Naive thymus-derived CD8-positive, alpha-beta T cell (primary cell): ENCODE measurements around the gene LAMA5. TPM values are rescaled to one million over a fixed set of nuclear protein-coding genes. Genes with fewer than 3 reads are reported as not detected.
A peak's percentile ranks its signal among the peaks of the same experiment; 100 is the strongest.

Experiments
- ATAC-seq, 2 donors: fragments of 150-1000 bp; cut with Tn5 transposase in 1 of 2; sonication (Bioruptor Pico), chemical (Tn5 transposase) in 1 of 2; 1 replicate in 1 of 2; 2 replicates in 1 of 2; pipeline ENCODE4 v1.10.0; 2021; ENCODE audit warnings: mild to moderate bottlenecking in 2 of 2, moderate library complexity in 2 of 2
- POLR2A ChIA-PET: fragments of 350-600 bp; sonication (Branson Sonifier 250); formaldehyde crosslinking; loops from one replicate; lab custom pipeline; 2021; ENCODE audit warnings: antibody characterized with exemption; lab: Charles Lee
- DNase-seq, 10 donors: peaks; one replicate each; pipeline versions ENCODE4 v3.0.0 to v3.0.0-alpha.2; 2020 to 2022
- H3K27ac Mint-ChIP-seq, 10 donors: one replicate each; pipeline ENCODE4 v1.8.0; 2020 to 2022; ENCODE audit warnings: mild to moderate bottlenecking in 10 of 10, mixed read lengths in 10 of 10, moderate library complexity in 4 of 10, inconsistent platforms in 1 of 10
- H3K27me3 Mint-ChIP-seq, 5 donors: one replicate each; pipeline ENCODE4 v1.8.0; 2021 to 2022; ENCODE audit warnings: mixed read lengths in 5 of 5
- H3K36me3 Mint-ChIP-seq, 3 donors: one replicate each; pipeline ENCODE4 v1.8.0; 2020 to 2022; ENCODE audit warnings: mixed read lengths in 3 of 3, mild to moderate bottlenecking in 2 of 3, inconsistent platforms in 1 of 3
- H3K4me1 Mint-ChIP-seq, 4 donors: one replicate each; pipeline ENCODE4 v1.8.0; 2021 to 2022; ENCODE audit warnings: mixed read lengths in 4 of 4
- H3K4me3 Mint-ChIP-seq, 10 donors: one replicate each; pipeline ENCODE4 v1.8.0; 2020 to 2022; ENCODE audit warnings: mild to moderate bottlenecking in 10 of 10, mixed read lengths in 10 of 10, moderate library complexity in 6 of 10, inconsistent platforms in 1 of 10
- H3K9me3 Mint-ChIP-seq, 9 donors: one replicate each; pipeline ENCODE4 v1.8.0; 2020 to 2022; ENCODE audit warnings: mixed read lengths in 9 of 9, mild to moderate bottlenecking in 3 of 9, inconsistent platforms in 1 of 9, moderate library complexity in 1 of 9
- polyA plus RNA-seq, 3 donors: library from polyadenylated mRNA; unstranded; fragments of 300-500 nt; fragmentation: Illumina TruSeq; gene quantifications; one replicate each; pipeline ENCODE4 v1.2.3, GENCODE V29; 2021
- total RNA-seq, 8 experiments: library from RNA in 2 of 8; stranded (reverse) in 2 of 8; gene quantifications; one replicate each; pipeline ENCODE4 v1.2.3 and lab custom pipeline; 2021 to 2026

LAMA5 gene
- total and polyA plus RNA-seq, 5 experiments from 2014 or later: 0.27 to 4.0 (median 2.5) TPM; not detected in 2

DNA sequence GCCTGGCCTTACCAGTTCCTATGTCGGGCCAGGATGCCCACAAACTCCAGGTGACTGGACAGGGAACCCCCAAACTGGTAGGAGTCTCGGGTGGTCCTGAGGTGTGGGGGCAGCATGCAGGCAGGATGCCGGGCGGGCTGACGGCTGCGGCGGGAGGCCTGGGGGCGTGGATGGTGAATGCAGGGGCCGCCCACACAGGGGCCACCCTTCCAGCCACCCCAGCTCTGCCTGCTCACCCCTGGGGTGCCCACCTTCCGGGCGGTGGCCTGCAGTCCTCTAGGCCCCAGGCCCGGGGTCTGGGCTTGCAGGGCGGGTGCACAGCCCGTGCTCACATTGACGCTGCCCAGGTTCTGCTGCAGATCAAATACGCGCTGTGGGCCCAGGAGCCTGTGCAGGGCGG, 56.0 kb downstream of the LAMA5 start:
- POLR2A ChIA-PET: no interaction called here
- ATAC-seq (no peak), DNase-seq (no peak)
- peaks cover 0 to 29% (median 2%) of the 10 kb centered on the region in 3 donors for H3K36me3 Mint-ChIP-seq
- no peak overlapping the region for H3K27ac Mint-ChIP-seq
- H3K4me1 Mint-ChIP-seq: peaks cover 0 to 2% (median under 1%) of the 10 kb centered on the region in 4 donors
- no peak overlapping the region for H3K4me3 Mint-ChIP-seq
- H3K9me3 Mint-ChIP-seq: no peaks in the 10 kb centered on the region
- no peaks in the 10 kb centered on the region for H3K27me3 Mint-ChIP-seq

DNA sequence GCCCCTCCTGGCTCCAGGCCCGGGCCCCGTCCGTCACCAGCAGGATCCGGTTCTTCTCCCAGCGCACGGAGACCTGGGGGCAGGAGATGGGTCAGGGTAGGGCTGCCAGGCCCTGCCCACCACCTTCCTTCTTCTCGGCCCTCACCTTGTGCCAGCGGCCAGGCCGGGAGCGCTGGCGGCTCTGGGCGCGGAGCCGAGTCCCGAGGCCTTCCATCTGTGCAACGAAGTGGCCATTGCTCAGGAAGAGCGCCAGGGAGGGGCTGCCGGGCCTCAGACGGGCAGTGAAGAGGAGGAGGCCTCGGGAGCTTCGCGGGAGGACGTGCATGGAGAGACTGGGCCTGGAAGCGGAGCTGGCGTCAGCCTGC, 56.4 kb downstream of the LAMA5 start:
- POLR2A ChIA-PET: no interaction called here
- DNase-seq (no peak), ATAC-seq (no peak)
- Mint-ChIP-seq H3K27ac (no peak overlapping the region), H3K27me3 (no peaks in the 10 kb centered on the region), H3K9me3 (no peaks in the 10 kb centered on the region), H3K4me3 (no peak overlapping the region), H3K4me1 (peaks cover 0 to 6% (median 2%) of the 10 kb centered on the region in 4 donors), H3K36me3 (peaks cover 0 to 32% (median 2%) of the 10 kb centered on the region in 3 donors)

DNA sequence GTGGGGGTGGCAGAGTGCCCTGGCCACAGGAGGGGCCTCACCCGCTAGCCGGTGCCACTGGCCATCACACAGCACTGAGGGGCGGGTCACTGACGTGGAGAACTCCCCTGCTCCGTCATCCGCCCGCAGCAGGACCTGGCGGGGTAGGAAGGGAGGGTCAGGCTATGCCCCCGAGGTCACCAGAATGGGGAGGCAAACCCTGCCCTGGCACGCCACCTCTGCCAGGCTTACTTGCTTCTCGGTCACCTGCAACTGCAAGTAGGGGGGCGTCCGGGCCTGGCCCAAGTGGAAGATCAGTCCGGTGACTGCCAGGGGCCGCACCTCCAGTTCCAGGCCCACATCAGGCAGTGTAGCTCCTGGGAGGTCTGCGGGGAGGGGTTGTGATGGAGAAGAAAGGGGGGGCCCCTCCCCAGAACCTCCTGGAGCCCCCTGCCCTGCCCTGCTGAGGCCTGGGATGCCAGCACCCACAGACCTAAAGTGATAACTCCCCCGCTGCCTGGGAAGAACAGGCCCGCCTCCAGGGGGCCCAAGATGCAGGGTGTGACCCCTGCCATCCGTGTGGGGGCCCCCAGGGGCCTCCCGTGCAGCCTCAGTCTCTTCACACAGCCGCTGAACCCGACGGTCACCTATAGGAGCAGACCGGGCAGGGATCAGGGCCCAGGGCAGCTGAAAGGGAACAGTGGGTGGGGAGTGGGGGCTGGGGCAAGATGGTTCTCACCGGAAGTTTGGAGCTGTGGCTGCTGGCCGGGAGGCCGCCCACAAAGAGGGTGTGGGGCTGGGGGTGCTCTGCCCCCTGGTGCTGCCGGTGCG, 57.0 kb downstream of the LAMA5 start:
- DNase-seq (no peak), ATAC-seq (no peak)
- H3K36me3 Mint-ChIP-seq: peaks cover 0 to 35% (median 5%) of the 10 kb centered on the region in 3 donors
- no peaks in the 10 kb centered on the region for H3K27me3 Mint-ChIP-seq
- H3K4me3 Mint-ChIP-seq: no peak overlapping the region
- H3K27ac Mint-ChIP-seq: no peak overlapping the region
- H3K4me1 Mint-ChIP-seq: peaks cover 3 to 12% (median 7%) of the 10 kb centered on the region in 4 donors
- POLR2A ChIA-PET: no interaction called here
- no peaks in the 10 kb centered on the region for H3K9me3 Mint-ChIP-seq

DNA sequence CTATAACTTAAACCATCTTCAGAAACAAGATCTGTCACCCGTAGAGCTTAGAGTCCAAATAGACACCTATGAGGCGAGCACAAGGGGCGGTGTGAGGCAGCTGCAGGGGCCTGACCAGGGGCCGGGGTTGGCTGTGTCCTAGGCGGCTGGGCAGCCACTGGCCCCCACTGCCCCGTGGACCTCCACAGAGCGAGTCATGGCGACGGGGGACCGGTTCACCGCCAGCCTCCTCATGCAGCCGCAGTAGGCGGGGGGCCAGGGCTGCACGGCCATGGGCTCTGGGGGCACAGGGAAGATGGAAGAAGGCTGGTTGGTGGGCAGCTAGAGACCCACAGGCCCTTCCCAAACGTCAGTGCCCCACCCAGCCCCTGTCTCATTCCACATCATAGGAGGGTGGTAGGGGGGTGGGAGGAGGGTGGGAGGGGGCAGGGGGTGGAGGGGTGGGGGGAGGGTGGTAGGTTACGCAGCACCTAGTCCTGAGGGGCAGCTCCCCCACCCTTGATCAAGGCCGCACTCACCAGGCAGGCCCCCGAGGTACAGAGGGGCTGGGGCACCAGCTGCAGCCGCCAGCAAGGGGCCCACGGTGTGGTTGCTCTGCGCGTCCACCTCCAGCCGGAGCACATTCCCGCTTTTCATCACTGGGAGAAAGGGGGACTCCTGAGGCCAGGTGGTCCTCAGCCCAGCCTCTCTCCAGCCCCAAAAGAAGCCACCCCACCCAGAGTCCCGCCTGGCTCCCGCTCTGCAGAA, 57.7 kb downstream of the LAMA5 start:
- Mint-ChIP-seq H3K9me3 (no peaks in the 10 kb centered on the region), H3K4me1 (peaks cover 3 to 20% (median 13%) of the 10 kb centered on the region in 4 donors), H3K27me3 (no peaks in the 10 kb centered on the region), H3K4me3 (no peak overlapping the region), H3K36me3 (peaks cover 0 to 35% (median 5%) of the 10 kb centered on the region in 3 donors), H3K27ac (no peak overlapping the region)
- DNase-seq (no peak), ATAC-seq (no peak)
- POLR2A ChIA-PET: no interaction called here

DNA sequence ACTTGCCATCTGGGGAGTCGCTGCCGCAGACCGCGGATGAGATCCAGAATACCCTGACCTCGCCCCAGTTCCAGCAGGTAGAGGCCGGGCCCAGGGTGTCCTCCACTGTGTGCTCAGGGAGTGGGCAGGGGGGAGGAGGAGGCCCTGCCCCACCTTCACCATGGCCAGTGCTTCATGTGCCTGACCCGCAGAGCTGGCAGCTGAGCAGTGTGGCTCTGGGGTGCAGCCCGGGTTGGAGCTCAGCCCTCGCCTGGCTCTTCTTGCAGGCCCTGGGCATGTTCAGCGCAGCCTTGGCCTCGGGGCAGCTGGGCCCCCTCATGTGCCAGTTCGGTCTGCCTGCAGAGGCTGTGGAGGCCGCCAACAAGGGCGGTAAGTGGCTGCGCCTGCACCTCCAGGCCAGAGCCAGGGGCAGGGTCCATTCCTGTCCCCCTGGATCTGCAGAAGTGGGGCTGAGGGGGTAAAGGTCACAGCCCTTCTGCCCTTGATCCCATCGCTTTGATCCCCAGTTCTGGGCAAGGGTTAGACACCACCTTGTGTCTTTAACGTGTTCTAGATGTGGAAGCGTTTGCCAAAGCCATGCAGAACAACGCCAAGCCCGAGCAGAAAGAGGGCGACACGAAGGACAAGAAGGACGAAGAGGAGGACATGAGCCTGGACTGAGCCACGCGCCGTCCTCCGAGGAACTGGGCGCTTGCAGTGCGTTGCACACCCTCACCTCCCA, 58.9 kb downstream of the LAMA5 start:
- no peak overlapping the region for H3K4me3 Mint-ChIP-seq
- no peak for DNase-seq
- ATAC-seq: no peak
- H3K36me3 Mint-ChIP-seq: peaks cover 0 to 35% (median 5%) of the 10 kb centered on the region in 3 donors
- H3K9me3 Mint-ChIP-seq: no peaks in the 10 kb centered on the region
- no peaks in the 10 kb centered on the region for H3K27me3 Mint-ChIP-seq
- H3K4me1 Mint-ChIP-seq: peaks cover 8 to 28% (median 22%) of the 10 kb centered on the region in 4 donors
- POLR2A ChIA-PET: no interaction called here
- peak overlapping the region in 1 of 10 donors; percentile 49 for H3K27ac Mint-ChIP-seq

DNA sequence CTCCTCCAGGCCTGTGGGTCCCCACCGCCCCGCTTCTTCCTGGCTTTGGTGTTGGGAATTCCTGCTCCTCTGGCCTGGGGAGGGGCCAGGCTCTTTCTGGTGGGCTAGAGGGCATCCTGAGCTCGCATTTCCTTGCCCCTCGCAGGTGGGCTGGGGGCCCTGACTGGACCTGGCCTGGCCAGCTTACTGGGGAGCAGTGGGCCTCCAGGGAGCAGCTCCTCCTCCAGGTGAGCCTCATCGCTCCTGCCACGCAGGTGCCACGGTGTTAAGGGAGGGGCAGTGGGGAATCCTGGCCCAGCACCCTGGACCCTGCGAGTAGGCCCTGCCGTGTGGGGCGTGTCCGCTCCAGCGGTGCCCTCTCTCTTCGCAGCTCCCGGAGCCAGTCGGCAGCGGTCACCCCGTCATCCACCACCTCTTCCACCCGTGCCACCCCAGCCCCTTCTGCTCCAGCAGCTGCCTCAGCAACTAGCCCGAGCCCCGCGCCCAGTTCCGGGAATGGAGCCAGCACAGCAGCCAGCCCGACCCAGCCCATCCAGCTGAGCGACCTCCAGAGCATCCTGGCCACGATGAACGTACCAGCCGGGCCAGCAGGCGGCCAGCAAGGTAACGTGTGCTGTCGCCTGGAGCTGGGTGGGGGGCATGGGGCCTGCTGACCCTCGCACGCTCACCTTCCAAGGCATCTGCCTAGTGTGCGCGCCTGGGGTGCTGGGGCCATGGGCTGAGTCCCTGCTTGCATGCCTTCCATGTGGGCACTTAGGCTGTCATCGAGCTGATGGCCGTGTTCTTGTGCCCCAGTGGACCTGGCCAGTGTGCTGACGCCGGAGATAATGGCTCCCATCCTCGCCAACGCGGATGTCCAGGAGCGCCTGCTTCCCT, 59.6 kb downstream of the LAMA5 start:
- POLR2A ChIA-PET: no interaction called here
- no peak overlapping the region for H3K4me3 Mint-ChIP-seq

DNA sequence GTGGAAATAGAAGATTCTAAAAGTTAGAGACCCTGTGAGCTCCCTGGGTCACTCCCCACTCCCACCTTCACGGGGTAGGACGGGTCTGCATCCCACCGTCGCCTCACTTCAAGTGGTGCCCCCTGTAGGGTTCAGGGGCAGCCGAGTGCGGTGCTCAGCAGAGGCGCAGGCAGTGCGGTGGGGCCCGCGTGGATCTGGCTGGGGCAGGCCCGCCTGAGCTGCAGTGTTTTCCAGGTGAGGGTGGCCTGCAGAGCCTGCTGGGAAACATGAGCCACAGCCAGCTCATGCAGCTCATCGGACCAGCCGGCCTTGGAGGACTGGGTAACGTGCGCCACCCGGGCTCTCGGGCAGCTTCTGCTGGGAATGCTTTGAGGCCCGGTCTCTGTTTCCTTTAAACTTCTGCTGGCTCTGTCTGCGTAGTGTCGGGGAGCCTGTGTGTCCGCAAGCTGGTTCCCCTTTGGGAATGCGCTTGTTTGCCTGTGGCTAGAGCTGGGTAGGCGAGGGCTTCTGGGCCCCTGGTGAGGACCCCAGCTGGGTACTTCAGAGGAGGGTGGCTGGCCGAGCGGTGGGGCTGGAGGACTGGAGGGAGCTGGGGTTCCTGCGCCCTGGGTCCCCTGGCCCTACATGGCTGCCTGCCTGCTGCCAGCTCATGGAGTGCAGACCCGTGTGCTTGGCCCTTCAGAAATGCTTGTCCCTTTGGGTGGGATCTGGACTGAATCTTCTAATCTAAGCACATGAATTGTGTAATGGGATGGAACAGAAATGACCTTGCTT, 60.5 kb downstream of the LAMA5 start:
- DNase-seq (no peak), ATAC-seq (no peak)
- Mint-ChIP-seq H3K4me1 (peaks cover 13 to 40% (median 26%) of the 10 kb centered on the region in 4 donors), H3K4me3 (peak overlapping the region in 1 of 10 donors; percentile 36), H3K27ac (peak overlapping the region in 3 of 10 donors; percentile 4 to 44 (median 18)), H3K36me3 (peaks cover 0 to 35% (median 5%) of the 10 kb centered on the region in 3 donors), H3K9me3 (no peaks in the 10 kb centered on the region), H3K27me3 (no peaks in the 10 kb centered on the region)
- POLR2A ChIA-PET: interaction anchor here (0.6 kb wide), 1 partner anchor 101 kb away, joined by 3 read pairs; no protein-coding TSS in a partner anchor

More for the DNA sequence above, 59.6 kb downstream of the LAMA5 start:
- DNase-seq (no peak), ATAC-seq (no peak)
- H3K27ac Mint-ChIP-seq: peak overlapping the region in 1 of 10 donors; percentile 4
- H3K27me3 Mint-ChIP-seq: no peaks in the 10 kb centered on the region
- no peaks in the 10 kb centered on the region for H3K9me3 Mint-ChIP-seq
- H3K36me3 Mint-ChIP-seq: peaks cover 0 to 35% (median 5%) of the 10 kb centered on the region in 3 donors
- peaks cover 8 to 32% (median 22%) of the 10 kb centered on the region in 4 donors for H3K4me1 Mint-ChIP-seq

DNA sequence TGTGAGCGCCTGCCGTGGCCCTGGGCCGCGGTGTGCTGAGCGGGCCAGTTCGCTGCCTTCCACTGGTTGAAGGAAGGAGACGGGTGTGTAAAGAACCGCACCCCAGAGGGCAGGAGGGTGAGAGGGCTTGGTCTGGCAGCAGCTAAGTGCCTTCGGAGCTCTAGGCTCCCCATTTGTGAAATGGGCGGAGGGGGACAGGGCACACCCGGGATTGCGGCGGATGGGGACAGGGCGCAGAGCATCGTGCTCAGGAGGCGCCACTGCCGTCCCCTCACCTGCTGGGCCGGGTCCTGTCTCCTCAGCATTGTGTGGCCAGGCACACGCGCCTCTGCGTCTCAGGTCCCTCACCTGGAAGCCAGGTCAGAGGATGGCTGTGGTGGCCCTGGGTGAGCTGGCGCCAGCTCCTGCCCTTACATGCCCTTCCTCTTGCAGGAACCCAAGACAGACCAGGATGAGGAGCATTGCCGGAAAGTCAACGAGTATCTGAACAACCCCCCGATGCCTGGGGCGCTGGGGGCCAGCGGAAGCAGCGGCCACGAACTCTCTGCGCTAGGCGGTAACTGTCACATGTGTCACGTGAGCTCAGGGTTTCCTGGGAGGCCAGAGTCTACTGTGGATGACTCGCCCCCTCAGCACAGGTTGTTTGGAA, 61.2 kb downstream of the LAMA5 start:
- POLR2A ChIA-PET: interaction anchor here (0.6 kb wide), 1 partner anchor 102 kb away, joined by 3 read pairs; no protein-coding TSS in a partner anchor
- ATAC-seq: no peak
- Mint-ChIP-seq H3K36me3 (peaks cover 0 to 35% (median 5%) of the 10 kb centered on the region in 3 donors), H3K27me3 (no peaks in the 10 kb centered on the region), H3K4me1 (peaks cover 15 to 40% (median 28%) of the 10 kb centered on the region in 4 donors), H3K9me3 (no peaks in the 10 kb centered on the region), H3K4me3 (peak overlapping the region in 9 of 10 donors; percentile 28 to 95 (median 41)), H3K27ac (peak overlapping the region in 2 of 10 donors; percentile 44 to 85)
- no peak for DNase-seq

DNA sequence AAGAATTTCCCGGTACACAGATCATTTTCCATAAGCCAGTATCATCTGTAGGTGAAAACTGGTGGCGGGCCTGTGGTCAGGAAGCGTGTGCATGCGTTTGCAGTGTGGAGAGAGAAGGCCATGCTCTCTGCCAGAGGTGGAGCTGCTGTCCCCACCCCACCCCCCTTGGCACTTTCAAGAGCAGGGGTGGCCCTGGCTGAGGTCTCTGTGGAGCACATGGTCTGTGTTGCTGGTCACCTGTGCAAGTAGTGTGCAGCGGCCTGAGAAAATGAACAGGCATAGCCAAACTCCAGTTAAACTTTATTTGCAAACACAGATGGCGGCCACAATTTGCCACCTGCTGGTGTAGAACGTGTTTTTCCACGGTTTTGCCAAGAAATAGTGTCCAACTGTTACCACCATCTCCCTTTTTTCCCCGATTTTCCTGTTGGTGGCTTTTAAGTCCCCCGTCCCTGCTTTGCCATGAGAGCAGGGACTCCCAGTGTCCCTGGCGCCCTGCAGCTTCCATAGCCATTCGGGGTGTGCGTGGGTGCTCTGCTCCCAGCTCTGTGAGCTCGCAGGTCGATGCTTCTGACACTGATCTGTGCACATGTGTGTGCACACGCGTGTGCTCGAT, 61.9 kb downstream of the LAMA5 start:
- DNase-seq (no peak), ATAC-seq (no peak)
- POLR2A ChIA-PET: no interaction called here
- peak overlapping the region; percentile 28 to 95 (median 85) for H3K4me3 Mint-ChIP-seq
- peak overlapping the region in 4 of 10 donors; percentile 6 to 85 (median 48) for H3K27ac Mint-ChIP-seq
- peaks cover 15 to 40% (median 28%) of the 10 kb centered on the region in 4 donors for H3K4me1 Mint-ChIP-seq
- peaks cover 0 to 35% (median 5%) of the 10 kb centered on the region in 3 donors for H3K36me3 Mint-ChIP-seq
- H3K9me3 Mint-ChIP-seq: no peaks in the 10 kb centered on the region
- no peaks in the 10 kb centered on the region for H3K27me3 Mint-ChIP-seq

DNA sequence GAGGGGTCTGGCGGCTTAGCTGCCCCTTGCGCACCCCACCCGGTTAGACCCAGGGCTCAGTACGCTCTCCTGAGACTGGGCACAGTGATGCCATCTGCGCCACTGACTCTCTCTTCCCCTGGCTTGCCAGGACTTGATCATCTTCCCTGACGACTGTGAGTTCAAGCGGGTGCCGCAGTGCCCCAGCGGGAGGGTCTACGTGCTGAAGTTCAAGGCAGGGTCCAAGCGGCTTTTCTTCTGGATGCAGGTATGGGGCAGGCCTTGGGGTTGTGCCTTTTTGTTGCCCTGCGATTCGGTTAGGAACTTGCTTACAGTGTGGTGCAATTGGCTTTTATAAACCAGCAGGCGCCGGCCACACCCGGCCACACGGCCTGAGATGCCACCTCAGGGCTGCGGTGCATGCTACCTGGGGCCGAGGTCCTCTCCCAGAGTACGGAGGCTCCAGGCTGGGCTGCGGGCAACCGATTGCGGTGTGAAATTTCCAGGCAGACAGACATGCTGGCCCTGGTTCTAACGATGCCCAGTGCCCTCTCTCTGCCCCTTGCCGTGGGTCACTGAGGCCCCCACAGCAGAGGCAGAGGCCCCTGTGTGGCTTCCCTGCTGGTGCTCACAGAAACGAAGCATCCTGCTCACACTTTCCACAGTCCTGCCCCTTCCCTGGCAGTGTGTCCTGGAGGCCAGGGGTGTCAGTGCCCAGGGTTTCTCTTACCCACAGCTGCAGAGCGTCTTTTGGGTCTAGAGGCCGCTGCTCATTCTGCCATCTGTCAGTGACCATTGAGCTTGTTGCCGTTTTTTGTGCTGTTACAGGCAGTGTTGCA, 62.6 kb downstream of the LAMA5 start:
- POLR2A ChIA-PET: interaction anchor here (1.3 kb wide), 1 partner anchor 82 kb away, joined by 5 read pairs; the partner anchor contains the start of gene RPS21
- no peak for DNase-seq
- H3K36me3 Mint-ChIP-seq: peaks cover 0 to 32% (median 5%) of the 10 kb centered on the region in 3 donors
- no peaks in the 10 kb centered on the region for H3K27me3 Mint-ChIP-seq
- peak overlapping the region in 9 of 10 donors; percentile 24 to 93 (median 75) for H3K27ac Mint-ChIP-seq
- no peaks in the 10 kb centered on the region for H3K9me3 Mint-ChIP-seq
- H3K4me3 Mint-ChIP-seq: peak overlapping the region; percentile 81 to 95 (median 88)
- no peak for ATAC-seq
- H3K4me1 Mint-ChIP-seq: peaks cover 15 to 40% (median 28%) of the 10 kb centered on the region in 4 donors
